ENCODE results near the gene GPC4.

DNA sequence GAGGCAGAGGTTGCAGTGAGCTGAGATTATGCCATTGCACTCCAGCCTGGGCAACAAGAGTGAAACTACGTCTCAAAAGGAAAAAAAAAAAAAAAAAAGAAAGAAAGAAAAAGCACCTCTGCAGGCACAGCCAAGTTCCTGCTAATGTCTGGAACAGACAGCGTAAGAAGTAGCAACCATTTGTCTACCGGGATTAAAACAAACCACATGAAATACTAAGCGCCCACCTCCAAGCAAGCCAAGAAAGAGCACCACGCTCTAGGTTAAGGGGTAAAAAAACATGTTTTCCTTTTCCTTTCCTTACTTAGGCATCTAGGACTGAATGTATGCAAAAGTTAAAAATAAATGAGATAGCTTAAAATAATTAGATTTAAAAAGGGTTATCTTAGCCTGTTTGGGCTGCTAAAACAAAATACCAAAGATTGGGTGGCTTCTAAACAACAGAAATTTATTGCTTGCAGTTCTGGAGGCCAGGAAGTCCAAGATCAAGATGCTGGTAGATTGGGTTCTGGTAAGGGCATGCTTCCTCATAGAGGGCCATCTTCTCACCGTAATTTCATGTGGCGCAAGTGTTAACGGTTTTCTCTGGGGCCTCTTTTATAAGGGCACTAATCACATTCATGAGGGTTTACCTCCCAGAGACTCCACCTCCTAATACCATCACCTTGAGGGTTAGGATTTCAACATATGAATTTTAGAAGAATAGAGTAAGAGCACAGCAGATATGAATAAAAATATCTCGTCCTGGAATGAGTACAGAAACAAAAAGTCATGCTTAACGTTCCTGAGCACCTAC lies 12.3 kb downstream of the GPC4 start:
- TF ChIP-seq, protein P1, sequence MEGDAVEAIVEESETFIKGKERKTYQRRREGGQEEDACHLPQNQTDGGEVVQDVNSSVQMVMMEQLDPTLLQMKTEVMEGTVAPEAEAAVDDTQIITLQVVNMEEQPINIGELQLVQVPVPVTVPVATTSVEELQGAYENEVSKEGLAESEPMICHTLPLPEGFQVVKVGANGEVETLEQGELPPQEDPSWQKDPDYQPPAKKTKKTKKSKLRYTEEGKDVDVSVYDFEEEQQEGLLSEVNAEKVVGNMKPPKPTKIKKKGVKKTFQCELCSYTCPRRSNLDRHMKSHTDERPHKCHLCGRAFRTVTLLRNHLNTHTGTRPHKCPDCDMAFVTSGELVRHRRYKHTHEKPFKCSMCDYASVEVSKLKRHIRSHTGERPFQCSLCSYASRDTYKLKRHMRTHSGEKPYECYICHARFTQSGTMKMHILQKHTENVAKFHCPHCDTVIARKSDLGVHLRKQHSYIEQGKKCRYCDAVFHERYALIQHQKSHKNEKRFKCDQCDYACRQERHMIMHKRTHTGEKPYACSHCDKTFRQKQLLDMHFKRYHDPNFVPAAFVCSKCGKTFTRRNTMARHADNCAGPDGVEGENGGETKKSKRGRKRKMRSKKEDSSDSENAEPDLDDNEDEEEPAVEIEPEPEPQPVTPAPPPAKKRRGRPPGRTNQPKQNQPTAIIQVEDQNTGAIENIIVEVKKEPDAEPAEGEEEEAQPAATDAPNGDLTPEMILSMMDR (IDR thresholded peaks at IDR 0.05), result no peak
- TF ChIP-seq POLR2A (IDR thresholded peaks at IDR 0.05) (no peak), POLR2AphosphoS5 (IDR thresholded peaks at IDR 0.05) (no peak)

Data from prostate gland (tissue), 2 donors.